T-helper 1 cell treated with Interleukin-12 subunit alpha and Interleukin-12 subunit beta and Interleukin-4 antibody, amounts not matched to agents 30 μg/mL and 1 μg/mL, for 36 hours (primary cell): Measurements from ENCODE around the gene AMIGO3.
A peak's percentile ranks its signal among the peaks of the same experiment; 100 is the strongest.
"Not testable (repeated sequence)": the region's sequence is repeated elsewhere in the genome, so short reads cannot be mapped to it uniquely, and the experiment has no call there.

Experiments
- H3K27ac Mint-ChIP-seq: one replicate; pipeline ENCODE4 v1.8.0; 2021; ENCODE audit warnings: mild to moderate bottlenecking, mixed read lengths
- H3K27me3 Mint-ChIP-seq: one replicate; pipeline ENCODE4 v1.8.0; 2021; ENCODE audit warnings: low read depth, mixed read lengths
- H3K36me3 Mint-ChIP-seq: one replicate; pipeline ENCODE4 v1.8.0; 2021; ENCODE audit warnings: low read depth, mixed read lengths
- H3K4me1 Mint-ChIP-seq: one replicate; pipeline ENCODE4 v1.8.0; 2021; ENCODE audit warnings: low read depth, mixed read lengths
- H3K4me3 Mint-ChIP-seq: one replicate; pipeline ENCODE4 v1.8.0; 2021; ENCODE audit warnings: mild to moderate bottlenecking, moderate library complexity, mixed read lengths
- H3K9me3 Mint-ChIP-seq: one replicate; pipeline ENCODE4 v1.8.0; 2021; ENCODE audit warnings: mixed read lengths

Gene AMIGO3

DNA sequence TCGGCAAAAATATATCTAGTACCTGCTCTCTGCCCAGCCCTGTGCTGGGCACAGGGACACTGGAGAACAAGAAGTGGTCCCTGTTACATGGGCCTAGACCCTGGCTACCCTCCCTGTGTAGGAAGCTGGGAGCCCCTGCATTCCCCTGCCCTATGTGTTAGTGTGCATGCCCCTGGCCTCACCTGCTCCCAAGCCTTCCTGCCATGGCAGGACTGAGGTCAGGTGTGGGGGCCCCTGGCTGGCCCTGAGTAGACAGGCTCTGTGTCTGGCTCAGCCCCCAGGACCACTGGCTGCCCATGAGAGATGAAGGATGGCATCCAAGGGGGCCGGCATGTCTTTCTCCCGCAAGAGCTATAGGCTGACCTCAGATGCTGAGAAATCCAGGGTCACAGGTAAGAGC, 28.6 kb downstream of the AMIGO3 start:
- H3K4me3 Mint-ChIP-seq, result peak overlapping the region; percentile 95
- not testable (repeated sequence) for H3K36me3 Mint-ChIP-seq, H3K9me3 Mint-ChIP-seq, H3K27ac Mint-ChIP-seq, H3K27me3 Mint-ChIP-seq
- H3K4me1 Mint-ChIP-seq, result peaks cover 20% of the 10 kb centered on the region

DNA sequence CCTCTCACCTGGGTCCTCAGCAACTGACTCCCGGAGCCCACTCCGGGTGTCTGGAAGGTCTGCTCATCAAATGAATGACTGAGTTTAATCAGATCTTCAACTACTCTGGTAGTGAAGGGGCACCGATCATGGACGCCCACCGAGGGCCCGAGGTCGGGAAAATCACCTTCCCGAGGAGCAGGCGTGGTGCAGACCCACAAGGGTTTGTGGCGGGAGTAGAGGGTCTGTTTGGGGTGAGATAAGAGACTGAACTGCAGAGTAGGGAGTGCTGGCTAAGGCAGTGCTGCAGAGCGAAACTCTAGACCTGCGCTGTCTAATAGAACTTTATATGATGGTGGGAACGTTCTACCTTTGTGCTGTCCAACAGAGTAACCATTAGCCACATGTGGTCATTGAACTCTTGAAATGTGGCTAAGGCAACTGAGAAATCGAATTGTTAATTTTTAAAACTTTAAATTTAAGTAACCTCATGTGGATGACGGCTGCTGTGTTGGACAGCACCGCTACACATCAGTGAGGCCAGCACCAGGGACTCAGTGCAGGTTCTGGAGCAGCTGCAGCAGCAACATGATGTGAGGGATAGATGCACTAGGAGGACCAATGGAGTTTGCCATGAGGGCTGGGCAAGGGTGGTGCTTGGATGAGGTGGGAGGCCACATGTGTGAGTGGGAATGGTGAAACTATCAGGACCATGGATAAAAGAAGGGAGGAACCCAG, 29.4 kb downstream of the AMIGO3 start:
- H3K9me3 Mint-ChIP-seq, H3K36me3 Mint-ChIP-seq, H3K27me3 Mint-ChIP-seq: not testable (repeated sequence)
- peak overlapping the region; percentile 95 for H3K4me3 Mint-ChIP-seq
- H3K27ac Mint-ChIP-seq, result peak overlapping the region; percentile 82
- H3K4me1 Mint-ChIP-seq, result peaks cover 20% of the 10 kb centered on the region

DNA sequence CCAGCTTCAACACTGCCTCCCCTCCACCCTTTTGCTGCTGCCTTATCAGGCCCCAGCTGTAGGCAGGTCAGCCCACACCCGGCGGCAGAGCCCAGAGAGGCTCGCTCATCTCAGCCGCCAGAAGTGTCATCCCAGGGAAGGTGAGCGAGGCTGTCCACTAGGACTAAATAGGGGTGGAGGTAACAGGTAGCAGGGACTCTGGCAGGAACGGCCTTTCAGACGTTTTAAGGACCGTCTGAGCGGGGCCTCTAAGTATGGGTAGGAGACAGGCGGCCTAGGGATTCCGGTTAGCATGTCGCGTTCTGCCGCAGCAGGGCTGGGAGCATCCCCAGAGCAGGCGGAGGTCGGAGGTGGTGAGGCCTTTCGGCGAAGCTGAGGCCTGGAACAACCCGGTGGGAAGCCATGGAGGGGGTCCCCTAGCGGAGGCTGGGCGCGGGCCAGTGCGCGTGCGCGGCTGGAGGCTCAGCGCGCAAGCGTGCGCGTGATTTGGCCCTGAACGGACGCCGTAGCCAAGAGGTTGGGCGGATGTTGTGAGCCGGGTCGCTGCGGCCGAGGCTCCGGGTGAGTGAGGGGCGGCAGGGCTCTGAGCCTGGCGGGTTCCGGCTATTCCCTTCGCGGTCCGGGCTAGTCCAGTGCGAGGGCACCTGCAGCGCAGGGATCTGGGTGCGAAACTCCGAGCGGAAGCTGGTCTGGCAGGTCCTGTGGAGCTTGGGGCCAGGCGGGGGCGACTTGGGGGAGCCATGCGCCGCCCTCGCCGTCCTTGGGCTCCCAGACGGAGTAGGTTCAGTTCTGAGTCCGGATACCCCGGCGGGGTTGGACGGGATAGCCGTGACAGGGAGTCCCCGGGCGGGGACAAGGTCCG, 30.2 kb downstream of the AMIGO3 start, which contains the start of the genes MST1 and RNF123:
Gene MST1, minus strand, starts transcription at position 429 of the 862 bp plus-strand sequence. CDS start 783 bp downstream, outside the sequence.
Gene RNF123, plus strand, starts transcription at position 512 of the 862 bp plus-strand sequence. CDS start 1,609 bp downstream, outside the sequence.
- peaks cover 2% of the 10 kb centered on the region for H3K36me3 Mint-ChIP-seq
- H3K4me1 Mint-ChIP-seq, result peaks cover 20% of the 10 kb centered on the region
- no peaks in the 10 kb centered on the region for H3K9me3 Mint-ChIP-seq
- peak within 1 kb of the TSS; percentile 82 for H3K27ac Mint-ChIP-seq
- no peaks in the 10 kb centered on the region for H3K27me3 Mint-ChIP-seq
- H3K4me3 Mint-ChIP-seq, result peak within 1 kb of the TSS; percentile 95

DNA sequence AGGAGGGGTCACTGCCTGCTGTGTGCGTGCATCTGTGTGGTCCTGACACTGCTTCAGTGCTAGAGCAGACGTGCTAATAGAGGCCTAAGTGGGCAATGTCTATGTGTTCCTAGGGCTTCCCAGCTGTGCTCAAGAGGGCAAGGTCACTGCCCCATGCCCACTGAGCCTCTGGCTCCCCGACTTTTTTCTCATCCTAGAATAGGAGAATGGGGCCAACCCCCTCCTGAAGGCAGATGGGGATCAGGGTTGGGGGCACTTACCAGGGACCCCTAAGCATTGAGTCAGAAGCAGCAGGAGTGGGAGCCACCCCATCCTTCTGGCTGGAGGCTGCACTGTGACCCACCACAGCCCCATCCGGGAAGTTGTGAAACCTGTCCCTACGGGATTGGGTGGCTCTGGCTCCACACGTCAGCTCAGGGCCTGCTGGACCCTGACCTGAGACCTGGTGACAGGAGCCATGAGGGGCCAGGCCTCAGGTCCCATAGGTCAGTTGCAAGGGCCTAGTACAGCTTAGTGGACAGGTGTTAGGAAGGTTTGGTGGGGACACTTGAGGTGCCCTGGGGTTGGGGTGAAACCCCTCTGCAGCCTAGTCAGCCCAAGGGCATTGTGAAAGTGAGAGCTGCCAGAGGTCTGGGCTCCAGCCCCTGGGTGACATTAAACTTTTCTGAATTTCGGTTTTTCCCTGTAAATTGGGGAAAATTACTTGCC, 31.0 kb downstream of the AMIGO3 start:
- H3K27me3 Mint-ChIP-seq, H3K36me3 Mint-ChIP-seq, H3K9me3 Mint-ChIP-seq: not testable (repeated sequence)
- H3K4me1 Mint-ChIP-seq, result peaks cover 20% of the 10 kb centered on the region
- H3K4me3 Mint-ChIP-seq, result peak overlapping the region; percentile 95
- peak overlapping the region; percentile 82 for H3K27ac Mint-ChIP-seq

DNA sequence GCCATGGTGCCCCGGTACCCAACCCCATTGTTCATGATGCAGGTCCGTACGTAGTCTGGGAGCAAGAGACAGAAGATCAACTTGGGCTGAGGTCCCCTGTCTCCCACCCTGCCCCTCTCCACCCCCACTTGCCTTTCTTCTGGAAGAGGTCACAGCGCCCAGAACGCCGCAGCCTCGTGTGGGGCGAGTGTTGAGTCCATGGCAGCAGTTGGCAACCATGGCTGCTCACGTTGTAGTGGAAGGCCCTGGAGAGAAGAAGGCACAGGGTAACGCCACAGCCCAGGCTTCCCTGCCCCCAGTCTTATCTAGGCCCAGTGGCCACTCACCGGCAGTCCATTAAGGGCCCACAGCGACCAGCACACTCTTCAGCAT, 32.1 kb downstream of the AMIGO3 start:
- not testable (repeated sequence) for H3K36me3 Mint-ChIP-seq, H3K4me3 Mint-ChIP-seq, H3K27me3 Mint-ChIP-seq, H3K9me3 Mint-ChIP-seq, H3K27ac Mint-ChIP-seq
- peaks cover 17% of the 10 kb centered on the region for H3K4me1 Mint-ChIP-seq

DNA sequence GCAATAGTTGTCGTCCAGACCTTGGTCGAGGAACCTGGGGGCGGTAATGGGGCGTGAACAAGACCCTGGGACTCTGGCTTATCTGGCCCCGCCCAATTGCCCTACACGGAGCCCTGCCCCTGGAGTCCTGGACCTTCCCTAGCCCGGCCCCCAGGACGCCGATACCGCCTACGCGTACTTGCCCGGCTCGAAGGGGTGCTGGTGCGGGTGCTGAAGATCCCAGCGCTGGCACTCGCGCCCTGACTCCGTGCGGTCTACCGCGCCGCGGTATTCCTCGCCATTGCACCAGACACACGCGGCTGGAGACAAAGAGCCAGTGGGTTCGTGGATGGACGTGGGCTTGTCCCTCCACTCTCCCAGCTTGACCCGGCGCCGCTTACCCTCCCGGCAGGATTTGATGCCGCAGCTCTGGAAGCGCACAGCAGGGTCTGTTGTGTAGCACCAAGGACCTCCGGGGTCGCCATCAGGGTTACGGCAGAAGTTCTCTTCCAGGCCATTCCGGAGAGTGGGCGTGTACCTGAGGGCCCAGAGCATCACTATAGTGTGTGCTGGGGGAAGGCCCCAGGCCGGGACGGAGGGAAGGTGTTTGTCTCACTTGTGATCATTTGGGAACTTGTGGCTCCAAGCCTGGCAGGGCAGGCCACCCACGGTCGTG, 32.6 kb downstream of the AMIGO3 start:
- H3K9me3 Mint-ChIP-seq, H3K27me3 Mint-ChIP-seq, H3K27ac Mint-ChIP-seq, H3K4me3 Mint-ChIP-seq, H3K36me3 Mint-ChIP-seq: not testable (repeated sequence)
- peaks cover 17% of the 10 kb centered on the region for H3K4me1 Mint-ChIP-seq

DNA sequence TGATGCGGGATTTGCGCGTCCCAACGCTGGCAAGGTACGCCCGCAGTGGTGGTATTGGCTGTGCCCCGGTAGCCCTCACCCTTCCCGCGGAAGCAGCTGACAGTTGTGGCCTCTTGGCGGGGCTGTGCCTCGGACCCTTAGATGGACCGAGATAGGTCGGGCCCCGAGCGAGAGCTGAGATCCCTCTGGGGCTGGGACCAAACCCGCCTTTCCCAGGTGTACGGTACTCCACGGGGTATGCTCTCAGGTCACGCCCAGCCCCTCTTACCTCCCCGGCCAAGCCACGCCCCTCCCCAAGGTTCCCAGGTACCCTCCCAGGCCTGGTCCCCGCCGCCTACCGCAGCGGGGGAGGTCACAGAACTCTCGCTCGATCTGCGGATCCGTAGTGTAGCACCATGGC, 33.1 kb downstream of the AMIGO3 start:
- H3K27ac Mint-ChIP-seq, result not testable (repeated sequence)
- peak overlapping the region; percentile 17 for H3K4me3 Mint-ChIP-seq

DNA sequence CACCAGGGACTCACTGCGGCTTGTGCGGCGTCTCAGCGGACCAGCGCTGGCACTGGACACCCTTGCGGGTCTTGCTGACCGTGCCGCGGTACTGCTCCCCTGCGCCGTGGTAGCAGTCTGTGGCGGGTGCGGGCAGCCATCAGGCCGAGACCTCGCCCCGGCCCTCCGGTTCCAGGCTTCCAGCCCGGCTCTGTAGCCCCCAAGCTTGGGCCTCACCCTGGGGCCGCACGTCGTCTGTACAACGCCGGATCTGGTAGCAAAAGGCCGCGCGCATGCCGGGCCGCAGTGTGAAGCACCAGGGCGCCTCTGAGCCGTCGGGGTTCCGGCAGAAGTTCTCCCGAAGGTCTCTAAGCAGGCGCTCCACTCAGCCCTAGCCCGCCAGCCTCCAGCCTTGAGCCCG, 33.6 kb downstream of the AMIGO3 start:
- not testable (repeated sequence) for H3K9me3 Mint-ChIP-seq, H3K36me3 Mint-ChIP-seq, H3K27me3 Mint-ChIP-seq, H3K27ac Mint-ChIP-seq, H3K4me3 Mint-ChIP-seq
- peaks cover 14% of the 10 kb centered on the region for H3K4me1 Mint-ChIP-seq

More for the DNA sequence above, 33.1 kb downstream of the AMIGO3 start:
- H3K36me3 Mint-ChIP-seq, H3K27me3 Mint-ChIP-seq, H3K9me3 Mint-ChIP-seq: not testable (repeated sequence)
- H3K4me1 Mint-ChIP-seq, result peaks cover 17% of the 10 kb centered on the region

DNA sequence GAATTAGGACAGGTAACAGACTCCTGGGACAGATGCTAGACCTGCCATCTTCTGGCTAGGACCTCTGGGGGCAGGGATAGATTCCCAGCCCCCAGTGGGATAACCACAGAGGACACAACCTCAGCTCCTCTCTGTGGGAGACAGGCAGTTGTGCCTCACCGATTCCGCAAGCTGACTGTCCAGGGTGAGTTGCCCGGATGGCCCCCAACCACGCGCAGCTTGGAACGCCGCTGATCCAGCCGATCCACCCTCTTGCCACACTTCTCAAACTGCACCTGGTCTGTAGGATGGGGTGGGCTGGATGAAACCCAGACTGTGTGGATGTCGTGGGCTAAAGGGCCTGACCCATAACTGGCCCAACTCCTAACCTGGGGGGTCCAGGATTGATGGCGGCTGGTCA, 34.4 kb downstream of the AMIGO3 start:
- H3K27ac Mint-ChIP-seq, H3K27me3 Mint-ChIP-seq, H3K4me1 Mint-ChIP-seq, H3K4me3 Mint-ChIP-seq, H3K9me3 Mint-ChIP-seq, H3K36me3 Mint-ChIP-seq: not testable (repeated sequence)

DNA sequence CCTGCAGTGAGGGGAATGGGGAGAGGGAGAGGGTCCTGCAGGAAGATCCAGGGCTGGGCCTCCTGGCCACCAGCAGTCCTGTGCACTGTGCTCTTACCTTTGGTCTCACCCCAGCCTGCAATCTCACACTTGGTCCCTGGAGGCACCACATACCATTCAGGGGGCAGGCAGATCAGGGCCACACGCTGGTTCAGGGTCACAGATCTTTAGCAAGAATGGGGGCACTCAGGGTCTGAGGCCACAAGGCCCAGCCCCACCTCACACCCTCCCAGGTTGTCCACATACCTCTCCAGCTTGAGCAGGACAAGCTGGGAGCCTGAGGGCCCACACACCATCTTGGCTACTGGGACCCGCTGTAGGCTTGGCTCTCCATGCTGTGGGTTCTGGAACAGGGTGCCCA, 35.0 kb downstream of the AMIGO3 start:
- not testable (repeated sequence) for H3K4me1 Mint-ChIP-seq, H3K4me3 Mint-ChIP-seq, H3K36me3 Mint-ChIP-seq

DNA sequence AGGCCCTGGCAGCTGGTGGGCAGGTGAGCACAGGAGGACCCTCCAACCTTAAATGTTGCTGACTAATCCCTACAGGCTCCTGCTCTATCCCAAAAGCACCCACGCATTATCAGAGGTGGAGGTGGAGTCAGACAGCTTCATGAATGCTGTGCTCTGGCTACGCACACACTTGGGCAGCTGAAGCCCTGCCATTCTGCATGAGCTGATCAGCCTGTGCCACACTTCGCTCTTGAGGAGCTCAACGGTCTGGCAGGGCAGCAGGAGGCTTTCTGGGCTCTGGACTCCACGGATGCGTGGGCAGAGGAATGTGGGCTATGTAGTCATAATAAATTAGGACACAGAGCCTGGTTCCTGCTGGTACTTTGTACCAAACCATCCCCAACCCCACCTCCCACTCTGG, 36.3 kb downstream of the AMIGO3 start:
- H3K4me3 Mint-ChIP-seq, result no peak overlapping the region
- H3K36me3 Mint-ChIP-seq, result peaks cover 10% of the 10 kb centered on the region
- no peaks in the 10 kb centered on the region for H3K4me1 Mint-ChIP-seq
- H3K9me3 Mint-ChIP-seq, result no peaks in the 10 kb centered on the region
- no peak overlapping the region for H3K27ac Mint-ChIP-seq
- no peaks in the 10 kb centered on the region for H3K27me3 Mint-ChIP-seq

More for the DNA sequence above, 35.0 kb downstream of the AMIGO3 start:
- not testable (repeated sequence) for H3K27me3 Mint-ChIP-seq, H3K9me3 Mint-ChIP-seq, H3K27ac Mint-ChIP-seq

DNA sequence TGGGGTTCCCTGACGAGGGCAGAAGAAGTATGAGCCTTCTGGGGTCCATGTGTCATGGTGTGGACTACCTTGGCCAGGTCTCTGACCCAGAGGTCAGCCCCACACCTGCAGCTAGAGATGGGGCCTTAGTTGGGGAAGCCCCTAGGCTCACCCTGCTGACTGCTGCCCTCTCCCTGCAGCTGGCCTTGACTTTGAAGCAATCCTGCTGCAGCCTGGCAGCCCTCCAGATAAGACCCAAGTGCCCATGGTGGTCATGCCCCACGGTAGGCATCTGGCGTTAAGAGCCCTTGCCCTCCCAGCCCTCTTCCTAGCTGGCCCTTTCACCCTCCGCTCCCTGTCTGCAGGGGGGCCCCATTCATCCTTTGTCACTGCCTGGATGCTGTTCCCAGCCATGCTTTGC, 37.9 kb downstream of the AMIGO3 start:
- Mint-ChIP-seq H3K4me1 (peaks cover 3% of the 10 kb centered on the region), H3K36me3 (peaks cover 11% of the 10 kb centered on the region), H3K27me3 (no peaks in the 10 kb centered on the region), H3K4me3 (no peak overlapping the region), H3K27ac (no peak overlapping the region), H3K9me3 (no peaks in the 10 kb centered on the region)

DNA sequence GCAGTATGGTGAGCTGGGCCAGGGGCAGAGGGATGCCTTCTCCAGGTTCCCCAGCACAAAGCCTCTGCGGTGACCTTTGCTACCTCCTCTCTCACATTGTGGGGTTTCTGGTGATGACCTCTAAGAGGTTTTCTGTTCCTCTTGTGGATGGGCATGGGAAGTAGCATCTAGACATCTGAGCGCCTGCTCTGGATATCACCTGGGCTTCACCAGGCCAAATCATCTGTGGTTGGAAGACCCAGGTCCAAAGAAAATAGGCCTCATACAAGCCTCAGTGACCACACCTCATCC, 38.3 kb downstream of the AMIGO3 start:
- Mint-ChIP-seq H3K4me1 (peaks cover 3% of the 10 kb centered on the region), H3K27ac (no peak overlapping the region), H3K36me3 (peaks cover 12% of the 10 kb centered on the region), H3K27me3 (no peaks in the 10 kb centered on the region), H3K9me3 (no peaks in the 10 kb centered on the region), H3K4me3 (no peak overlapping the region)

DNA sequence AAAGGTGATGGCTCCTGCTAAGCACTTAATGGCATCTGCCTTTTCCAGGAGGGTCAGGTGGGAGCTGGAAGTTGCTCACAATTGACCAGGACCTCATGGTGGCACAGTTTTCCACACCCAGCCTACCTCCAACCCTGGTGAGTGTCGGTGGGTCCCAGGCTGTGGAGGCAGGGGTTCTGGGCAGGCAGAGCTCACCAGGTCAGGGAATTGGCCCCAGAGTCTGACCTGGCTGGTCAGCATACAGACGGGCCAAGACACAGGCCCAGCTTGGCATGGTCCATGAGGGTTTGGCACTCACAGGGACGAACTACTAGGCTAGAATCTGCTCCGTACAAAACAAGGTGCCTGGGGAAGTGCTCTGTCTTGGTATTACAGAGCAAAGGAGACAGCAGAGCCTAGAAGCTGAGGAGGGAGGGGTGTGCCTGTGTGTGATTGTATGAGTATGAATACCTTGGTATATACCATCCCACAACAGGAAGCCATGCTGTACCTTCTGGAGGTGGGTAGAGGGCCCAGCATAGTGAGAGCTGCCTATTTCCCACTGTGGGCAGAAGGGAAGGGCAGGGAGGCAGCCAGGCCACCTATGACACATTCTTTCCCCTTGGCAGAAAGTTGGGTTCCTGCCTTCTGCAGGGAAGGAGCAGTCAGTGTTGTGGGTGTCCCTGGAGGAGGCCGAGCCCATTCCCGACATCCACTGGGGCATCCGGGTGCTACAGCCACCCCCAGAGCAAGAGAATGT, 38.8 kb downstream of the AMIGO3 start:
- Mint-ChIP-seq H3K27me3 (no peaks in the 10 kb centered on the region), H3K27ac (no peak overlapping the region), H3K4me3 (no peak overlapping the region), H3K9me3 (no peaks in the 10 kb centered on the region), H3K4me1 (peaks cover 3% of the 10 kb centered on the region), H3K36me3 (peaks cover 14% of the 10 kb centered on the region)
